ENCODE results near the gene DHDDS.
"Not testable (repeated sequence)": the region's sequence is repeated elsewhere in the genome, so short reads cannot be mapped to it uniquely, and the experiment has no call there.

The DHDDS gene

DNA sequence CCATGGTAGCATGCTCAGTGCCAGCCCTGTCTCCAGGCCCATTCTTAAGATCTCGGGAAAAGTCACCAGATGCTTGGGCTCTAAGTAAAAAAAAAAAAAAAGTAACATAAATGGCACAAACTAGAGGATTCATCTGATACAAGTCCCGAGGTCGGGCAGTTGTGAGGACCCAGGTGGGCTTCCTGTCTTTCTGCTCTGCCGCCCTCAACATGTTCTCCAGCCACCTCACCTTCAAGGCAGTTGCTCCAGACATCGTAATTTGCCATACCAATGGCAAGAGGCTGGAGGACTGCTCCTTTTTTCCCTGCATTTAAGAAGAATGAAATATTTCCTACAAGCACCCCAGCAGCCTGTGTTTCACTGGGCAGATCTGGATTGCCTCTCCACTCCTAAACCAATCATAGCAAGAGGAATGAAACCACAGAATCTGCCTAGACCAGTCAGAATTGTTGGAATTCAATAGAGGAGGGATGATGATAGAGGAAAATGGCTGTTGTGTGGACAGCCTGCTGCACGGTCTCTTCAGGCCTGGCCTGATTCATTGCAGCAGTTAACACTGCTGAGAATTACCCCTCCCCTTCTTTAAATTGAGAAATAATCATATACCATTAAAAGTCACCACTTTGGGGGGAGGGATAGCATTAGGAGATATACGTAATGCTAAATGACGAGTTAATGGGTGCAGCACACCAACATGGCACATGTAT is 45.5 kb downstream of the DHDDS start:
- no peak for DNase-seq

GRCh38 chr1:26478159-26478558 is 46.0 kb downstream of the DHDDS start:
- no peak for DNase-seq

GRCh38 chr1:26478988-26479387 is 46.9 kb downstream of the DHDDS start:
- DNase-seq = no peak

- peak; percentile 46 for DNase-seq
These were observed 50.8 kb downstream of the DHDDS start for GRCh38 chr1:26482921-26483320.

GRCh38 chr1:26483980-26484379 is 51.9 kb downstream of the DHDDS start:
- DNase-seq = no peak

DNA sequence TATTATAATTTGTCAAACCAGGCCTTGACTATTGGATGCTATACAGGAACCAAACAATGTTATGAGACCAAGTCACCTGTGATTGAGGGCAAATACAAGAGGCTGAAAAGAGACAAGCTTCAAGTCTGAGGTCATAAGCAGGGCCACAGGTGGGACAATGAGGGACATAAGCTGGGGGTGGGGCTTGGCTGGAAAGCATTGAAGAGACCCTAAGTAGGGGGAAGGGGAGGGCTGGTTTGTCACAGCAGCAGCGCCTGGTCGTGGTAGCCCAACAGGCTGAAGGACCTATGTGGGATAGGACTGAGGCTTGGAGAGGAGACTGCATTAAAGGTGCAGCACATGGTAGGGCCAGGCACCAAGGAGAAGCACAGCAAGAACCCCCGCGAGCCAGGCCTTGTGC is 58.0 kb downstream of the DHDDS start:
- no peak for DNase-seq

DNA sequence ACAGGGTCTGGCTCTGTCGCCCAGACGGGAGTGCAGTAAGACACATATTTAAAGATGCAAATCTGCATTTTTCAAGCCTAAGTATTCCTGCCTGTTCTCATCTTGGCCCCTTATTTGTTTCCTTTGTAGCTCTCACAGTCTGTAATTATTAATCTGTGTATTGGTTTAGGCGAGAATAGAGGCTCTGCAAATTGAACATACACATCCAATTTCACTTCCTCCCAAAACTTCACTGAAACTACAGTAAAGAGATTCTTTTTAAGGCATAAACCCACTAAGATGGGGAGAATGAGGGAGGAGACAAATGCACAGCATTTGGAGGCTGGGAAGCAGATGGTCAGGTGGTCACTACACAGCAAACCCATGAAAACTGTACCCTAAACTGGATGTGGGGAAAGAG is 61.1 kb downstream of the DHDDS start:
- no peak for DNase-seq

DNA sequence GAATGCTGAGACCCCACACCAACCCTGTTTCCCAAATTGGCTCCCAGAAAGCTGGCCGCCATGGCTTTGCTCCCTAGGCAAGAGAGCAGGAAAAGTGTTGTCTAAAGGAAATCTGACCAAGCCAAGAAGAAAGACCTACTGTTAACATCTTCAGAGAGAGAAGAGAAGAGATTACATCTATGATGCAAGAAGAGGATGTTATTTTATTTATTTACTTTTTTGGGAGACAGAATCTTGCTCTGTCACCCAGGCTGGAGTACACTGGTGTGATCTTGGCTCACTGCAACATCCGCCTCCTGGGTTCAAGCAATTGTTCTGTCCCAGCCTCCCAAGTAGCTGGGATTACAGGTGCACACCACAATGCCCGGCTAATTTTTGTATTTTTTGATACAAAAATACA is 61.8 kb downstream of the DHDDS start:
- no peak for DNase-seq

- DNase-seq = no peak
These were observed 64.7 kb downstream of the DHDDS start for GRCh38 chr1:26496861-26497260.

DNA sequence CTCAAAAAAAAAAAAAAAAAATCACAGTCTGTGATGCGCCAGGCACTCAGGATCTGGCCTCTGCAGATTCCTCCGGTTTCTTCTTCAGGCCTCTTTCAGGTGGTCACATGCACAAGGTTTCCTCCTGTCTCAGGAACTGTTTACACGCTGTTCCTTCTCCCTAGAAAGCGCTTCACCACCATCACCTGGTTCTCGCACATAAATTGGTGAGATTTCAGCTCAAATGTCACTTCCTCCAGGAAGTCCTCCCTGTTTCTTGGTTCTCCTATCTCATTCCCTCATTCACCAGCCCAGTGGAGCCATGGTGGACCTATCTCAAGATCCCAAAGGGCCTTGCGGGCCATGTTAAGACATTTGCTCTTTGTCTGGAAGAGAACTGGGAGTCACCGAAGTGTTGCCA is 66.8 kb downstream of the DHDDS start:
- no peak for DNase-seq

DNA sequence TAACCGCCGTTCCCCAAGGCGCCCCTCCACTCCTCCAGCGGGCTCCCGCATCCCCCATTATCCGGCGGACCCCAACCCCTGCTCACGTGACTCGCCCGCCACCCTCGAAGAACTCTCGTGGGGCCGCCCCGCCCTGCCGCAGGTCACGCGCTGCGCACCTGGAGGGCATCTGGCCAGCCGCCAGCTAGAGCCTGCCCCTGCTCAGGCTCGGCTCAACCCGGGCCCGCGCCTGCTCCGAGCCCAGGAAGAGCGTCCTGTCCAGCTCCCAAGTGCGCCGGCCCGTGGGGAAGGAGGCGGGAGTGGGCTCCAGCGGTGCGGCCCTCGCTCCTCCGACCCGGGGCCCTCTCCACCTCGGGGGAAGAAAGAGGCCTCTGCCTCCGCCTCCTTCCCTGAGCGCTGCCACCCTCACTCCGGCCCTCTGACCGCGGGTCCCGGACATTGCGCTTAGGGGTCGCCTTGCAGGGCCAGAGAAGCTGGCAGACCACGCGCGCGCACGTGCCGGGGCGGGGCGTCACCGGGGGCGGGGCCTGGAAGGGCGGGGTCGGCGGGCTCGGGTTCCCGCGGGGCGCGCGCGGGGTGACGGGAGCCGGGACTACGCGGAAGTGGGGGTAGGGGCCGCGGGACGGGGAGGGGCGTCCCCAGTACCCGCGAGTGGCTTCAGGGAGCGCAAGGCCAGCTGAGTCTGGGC is 68.5 kb downstream of the DHDDS start:
- DNase-seq = peak; percentile 80

DNA sequence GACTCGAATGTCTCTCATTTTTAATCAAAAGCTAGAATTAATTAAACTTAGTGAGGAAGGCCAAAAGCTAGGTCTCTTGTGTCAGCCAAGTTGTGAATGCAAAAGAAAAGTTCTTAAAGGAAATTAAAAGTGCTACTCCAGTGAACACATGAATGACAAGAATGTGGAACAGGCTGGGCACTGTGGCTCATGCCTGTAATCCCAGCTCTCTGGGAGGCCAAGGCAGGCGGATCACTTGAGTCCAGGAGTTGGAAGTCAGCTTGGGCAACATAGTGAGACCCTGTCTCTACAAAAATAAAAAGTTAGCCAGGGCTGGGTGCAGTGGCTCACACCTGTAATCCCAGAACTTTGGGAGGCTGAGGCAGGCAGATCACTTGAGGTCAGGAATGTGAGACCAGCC is 78.6 kb downstream of the DHDDS start:
- DNase-seq = not testable (repeated sequence)

GRCh38 chr1:26515836-26516235 is 83.7 kb downstream of the DHDDS start:
- DNase-seq = not testable (repeated sequence)

GRCh38 chr1:26516987-26517765 is 85.1 kb downstream of the DHDDS start:
- no peak for DNase-seq

DNA sequence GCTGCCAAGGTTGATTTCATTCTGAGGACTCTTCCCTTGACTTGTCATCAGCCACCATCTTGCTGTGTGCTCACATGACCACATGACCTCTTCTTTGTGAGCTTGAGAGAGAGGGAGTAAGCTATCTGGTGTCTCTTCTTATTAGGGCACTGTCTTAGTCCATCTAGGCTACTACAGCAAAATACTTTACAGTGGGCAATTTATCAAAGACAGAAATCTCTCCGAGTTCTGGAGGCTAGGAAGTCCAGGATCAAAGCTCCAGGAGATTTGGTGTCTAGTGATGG is 85.6 kb downstream of the DHDDS start:
- no peak for DNase-seq

DNA sequence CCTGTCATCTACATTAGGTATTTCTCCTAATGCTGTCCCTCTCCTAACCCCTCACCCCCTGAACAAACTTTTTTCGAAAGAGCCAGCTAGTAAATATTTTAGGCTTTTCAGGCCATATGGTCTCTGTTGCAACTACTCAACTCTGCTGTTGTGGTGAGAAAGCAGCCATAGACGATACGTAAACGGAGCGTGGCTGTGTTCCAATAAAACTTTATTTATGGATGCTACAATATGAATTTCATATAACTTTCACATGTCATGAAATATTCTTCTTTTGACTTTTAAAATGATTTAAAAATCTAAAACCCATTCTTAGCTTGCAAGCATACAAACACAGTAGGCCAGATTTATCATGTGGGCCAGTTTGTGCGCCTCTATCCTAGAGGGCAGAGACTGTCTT is 86.2 kb downstream of the DHDDS start:
- no peak for DNase-seq

GRCh38 chr1:26520339-26520738 is 88.2 kb downstream of the DHDDS start:
- DNase-seq = no peak
